Activated T-helper 1 cell treated with anti-CD3 and anti-CD28 coated beads, Interleukin-12 subunit alpha, Interleukin-12 subunit beta, Interleukin-2, Interleukin-4 antibody, amounts not matched to agents 30 ng/mL and 10 ng/mL and 1 ng/mL, durations not matched to agents 14 hours and 24 hours and 36 hours (primary cell): Measurements from ENCODE around the gene GIN1. TPM values are rescaled to one million over a fixed set of nuclear protein-coding genes. Genes with fewer than 3 reads are reported as not detected.
"Not testable (repeated sequence)": the region's sequence is repeated elsewhere in the genome, so short reads cannot be mapped to it uniquely, and the experiment has no call there.

ENCODE experiments used
- DNase-seq: peaks from one replicate; pipeline ENCODE4 v3.0.0; 2021; ENCODE audit warnings: low spot score
- H3K27ac Mint-ChIP-seq: one replicate; pipeline ENCODE4 v1.8.0; 2021; ENCODE audit warnings: mild to moderate bottlenecking, mixed read lengths
- H3K27me3 Mint-ChIP-seq: one replicate; pipeline ENCODE4 v1.8.0; 2022; ENCODE audit warnings: mild to moderate bottlenecking, moderate library complexity, mixed read lengths; ENCODE audit not compliant: insufficient read depth
- H3K36me3 Mint-ChIP-seq: one replicate; pipeline ENCODE4 v1.8.0; 2021; ENCODE audit warnings: low read depth, mixed read lengths
- H3K4me1 Mint-ChIP-seq: one replicate; pipeline ENCODE4 v1.8.0; 2021; ENCODE audit warnings: low read depth, mixed read lengths
- H3K4me3 Mint-ChIP-seq: one replicate; pipeline ENCODE4 v1.8.0; 2021; ENCODE audit warnings: mild to moderate bottlenecking, moderate library complexity, mixed read lengths
- H3K9me3 Mint-ChIP-seq: one replicate; pipeline ENCODE4 v1.8.0; 2021; ENCODE audit warnings: mixed read lengths
- intact Hi-C: fragments of 100-400 bp; cut with micrococcal nuclease; formaldehyde crosslinking; loops from one replicate; pipeline ENCODE4 v1.15.1; 2024
- total RNA-seq: library from RNA; stranded (reverse); gene quantifications from 2 replicates; pipeline ENCODE4 v1.2.3, GENCODE V29; 2022

The GIN1 gene
- total RNA-seq, 1 donor from 2014 or later: 9.3 TPM

GRCh38 chr5:103057208-103058130, 62.5 kb downstream of the GIN1 start:
- DNase-seq: no peak
- H3K27me3 Mint-ChIP-seq: peaks cover 1% of the 10 kb centered on the region

GRCh38 chr5:103046706-103047105, 73.2 kb downstream of the GIN1 start:
- not testable (repeated sequence) for H3K4me1 Mint-ChIP-seq

More at GRCh38 chr5:103057208-103058130, 62.5 kb downstream of the GIN1 start:
- H3K4me3 Mint-ChIP-seq: no peak overlapping the region
- H3K36me3 Mint-ChIP-seq: no peaks in the 10 kb centered on the region
- H3K9me3 Mint-ChIP-seq: no peaks in the 10 kb centered on the region
- H3K27ac Mint-ChIP-seq: no peak overlapping the region
- H3K4me1 Mint-ChIP-seq: no peaks in the 10 kb centered on the region
- intact Hi-C loops: no loop called here

DNA sequence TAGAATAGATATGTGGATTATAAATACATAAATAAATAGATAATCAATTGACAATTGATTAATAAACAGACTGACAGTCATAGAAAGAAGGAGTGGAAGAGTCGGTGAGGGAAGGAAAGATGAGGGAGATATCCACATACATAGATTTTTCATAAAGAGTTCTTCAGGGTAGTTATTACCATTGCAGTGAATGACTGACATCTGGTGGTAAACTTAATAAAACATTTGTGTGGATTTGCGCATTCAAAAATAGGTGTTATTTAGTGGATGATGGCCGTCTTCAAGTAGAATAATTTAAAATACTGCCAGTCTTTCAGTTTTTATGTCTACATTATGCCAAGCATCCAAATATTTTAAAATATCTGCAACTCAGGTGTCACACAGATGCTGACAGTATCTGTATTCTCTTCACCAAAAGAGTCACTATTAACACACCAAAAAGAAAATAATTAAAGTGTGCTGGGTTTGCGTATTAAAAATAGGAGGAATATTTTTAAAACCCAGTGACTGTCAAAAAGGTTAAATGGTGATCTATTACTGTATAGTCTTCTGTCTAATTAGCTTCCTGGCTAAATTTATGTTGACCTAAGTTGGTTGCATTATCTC, 78.8 kb downstream of the GIN1 start:
- H3K27me3 Mint-ChIP-seq: peaks cover 14% of the 10 kb centered on the region
- no peak overlapping the region for H3K27ac Mint-ChIP-seq
- intact Hi-C loops: loop anchor here (1.0 to 10.0 kb wide), 7 partner anchors 98 to 505 kb away; no protein-coding TSS in a partner anchor
- DNase-seq: no peak
- no peak overlapping the region for H3K4me3 Mint-ChIP-seq
- H3K4me1 Mint-ChIP-seq: no peaks in the 10 kb centered on the region
- no peaks in the 10 kb centered on the region for H3K9me3 Mint-ChIP-seq
- H3K36me3 Mint-ChIP-seq: no peaks in the 10 kb centered on the region

More at GRCh38 chr5:103046706-103047105, 73.2 kb downstream of the GIN1 start:
- H3K4me3 Mint-ChIP-seq, DNase-seq, H3K9me3 Mint-ChIP-seq, H3K27ac Mint-ChIP-seq, H3K36me3 Mint-ChIP-seq: not testable (repeated sequence)
- intact Hi-C loops: loop anchor here (10.0 kb wide), 1 partner anchor 178 kb away; no protein-coding TSS in a partner anchor
- H3K27me3 Mint-ChIP-seq: peaks cover 11% of the 10 kb centered on the region

DNA sequence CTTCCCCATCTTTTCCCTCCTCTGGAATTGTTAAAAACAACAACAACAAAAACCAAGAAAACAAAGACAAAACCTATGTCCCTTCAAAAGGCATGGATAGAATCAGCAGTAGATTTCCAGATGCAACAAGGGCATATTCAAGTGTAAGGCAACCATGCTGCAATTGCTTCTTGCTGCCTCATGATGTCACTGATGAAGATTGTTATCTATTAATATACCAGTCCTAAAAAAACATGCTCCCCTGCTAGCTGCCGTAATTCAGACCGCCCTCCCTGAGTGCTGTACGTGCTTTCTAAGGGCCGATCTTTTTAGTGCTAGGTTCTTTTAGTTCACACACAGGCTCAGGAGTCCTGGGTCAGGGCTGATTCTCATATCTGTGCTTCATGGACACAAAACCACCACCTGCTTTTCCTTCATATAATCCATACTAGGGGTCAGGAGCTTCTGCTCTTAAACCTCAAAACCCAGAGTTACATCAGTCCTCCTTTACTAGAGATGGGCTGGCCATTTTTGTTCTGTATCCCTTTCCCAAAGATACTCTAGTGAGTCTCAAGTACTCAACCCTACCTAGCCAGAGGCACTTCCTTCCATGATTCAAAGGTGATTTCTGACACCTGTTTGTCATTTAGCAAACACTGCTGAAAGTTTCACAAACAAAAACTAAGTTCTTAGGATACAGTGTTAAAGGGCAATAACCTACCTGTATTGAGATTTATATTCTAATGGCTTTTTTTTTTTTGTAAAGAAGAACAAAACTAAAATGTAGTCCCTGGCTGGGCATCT, 82.1 kb downstream of the GIN1 start:
- Mint-ChIP-seq H3K4me3 (no peak overlapping the region), H3K36me3 (peaks cover 2% of the 10 kb centered on the region), H3K27me3 (peaks cover 6% of the 10 kb centered on the region), H3K27ac (no peak overlapping the region), H3K9me3 (no peaks in the 10 kb centered on the region), H3K4me1 (no peaks in the 10 kb centered on the region)
- intact Hi-C loops: no loop called here
- no peak for DNase-seq

GRCh38 chr5:103036601-103037000, 83.3 kb downstream of the GIN1 start:
- intact Hi-C loops: no loop called here
- Mint-ChIP-seq H3K4me1 (no peaks in the 10 kb centered on the region), H3K27me3 (peaks cover 6% of the 10 kb centered on the region), H3K36me3 (peaks cover 2% of the 10 kb centered on the region), H3K4me3 (no peak overlapping the region), H3K27ac (no peak overlapping the region), H3K9me3 (no peaks in the 10 kb centered on the region)
- no peak for DNase-seq

Other genes with a start within 250 kb of the GIN1 start
- 47.6 and 52.7 TPM in 2 replicates for gene PPIP5K2, start 163 bp upstream of the GIN1 start, total RNA-seq
- gene MACIR, start 138.6 kb upstream of the GIN1 start, total RNA-seq: 11.9 and 12.3 TPM in 2 replicates